ENCODE measurements around the gene HEATR9.

- TF ChIP-seq POLR2A (IDR thresholded peaks at IDR 0.05; ENCODE audit: low read length) (no peak), GATA1 (IDR thresholded peaks at IDR 0.05; ENCODE audit: low read depth, low read length) (no peak)
These were observed 22.1 kb upstream of the HEATR9 start for GRCh38 chr17:35890774-35891155.

Data from erythroblast (primary cell).